Kidney (tissue), 14 donors: Measurements from ENCODE around the gene SRPX2. TPM values are rescaled to one million over a fixed set of nuclear protein-coding genes. Genes with fewer than 3 reads are reported as not detected.
"Not testable (repeated sequence)": the region's sequence is repeated elsewhere in the genome, so short reads cannot be mapped to it uniquely, and the experiment has no call there.

ENCODE experiments used
- DNase-seq, 5 donors: peaks; one replicate each; pipeline ENCODE4 v3.0.0-alpha.2; 2013 to 2020
- FAIRE-seq: peaks from 2 replicates; lab custom pipeline; 2012; peaks lifted over from hg19 to GRCh38; lab: Jason Lieb, UNC
- H3K27ac ChIP-seq, 2 donors: one replicate each; pipeline ENCODE4 v1.7.0; 2013; ENCODE audit warnings: low read depth in 2 of 2, low read length in 2 of 2, inconsistent platforms in 1 of 2
- H3K27me3 ChIP-seq: one replicate; pipeline ENCODE4 v1.7.1; 2013; ENCODE audit warnings: low read length, inconsistent platforms; ENCODE audit not compliant: control insufficient read depth, insufficient read depth
- H3K36me3 ChIP-seq, 3 donors: one replicate each; pipeline versions ENCODE4 v1.7.0 to v1.7.1; 2013; ENCODE audit warnings: low read length in 3 of 3, control low read depth in 1 of 3, inconsistent platforms in 1 of 3; ENCODE audit not compliant: insufficient read depth in 3 of 3, control insufficient read depth in 2 of 3
- H3K4me1 ChIP-seq, 3 donors: one replicate each; pipeline versions ENCODE4 v1.7.0 to v1.7.1; 2013; ENCODE audit warnings: low read length in 3 of 3, inconsistent platforms in 1 of 3, low read depth in 1 of 3; ENCODE audit not compliant: control insufficient read depth in 2 of 3, insufficient read depth in 2 of 3
- H3K4me3 ChIP-seq, 3 donors: one replicate each; pipeline versions ENCODE4 v1.7.0 to v1.8.1; 2013; ENCODE audit warnings: low read length in 3 of 3, control low read depth in 1 of 3, inconsistent platforms in 1 of 3
- H3K9ac ChIP-seq, 3 donors: one replicate each; pipeline versions ENCODE4 v1.7.0 to v1.7.1; 2013; ENCODE audit warnings: low read length in 3 of 3, control low read depth in 1 of 3, inconsistent platforms in 1 of 3
- H3K9me3 ChIP-seq, 3 donors: one replicate each; pipeline versions ENCODE4 v1.7.0 to v1.7.1; 2013; ENCODE audit warnings: low read length in 3 of 3, control low read depth in 1 of 3, inconsistent platforms in 1 of 3; ENCODE audit not compliant: control insufficient read depth in 2 of 3, insufficient read depth in 1 of 3
- CTCF ChIP-seq: IDR thresholded peaks from 3 replicates; pipeline ENCODE4 v1.5.1; 2012; ENCODE audit warnings: mild to moderate bottlenecking, moderate library complexity, borderline replicate concordance; ENCODE audit not compliant: insufficient read depth; ENCODE audit errors: extremely low read depth
- intact Hi-C: fragments of 100-400 bp; cut with DNase I; formaldehyde crosslinking; loops from one replicate; pipeline ENCODE4 v1.11.1; 2022
- polyA plus RNA-seq: library from polyadenylated mRNA; stranded (reverse); fragments of 350-450 nt; fragmentation: Illumina TruSeq; extraction: RNeasy Lipid Tissue Mini Kit (QIAGEN cat#74804); gene quantifications from one replicate; pipeline ENCODE4 v1.2.3, GENCODE V29; 2014; ENCODE audit warnings: low read depth, low replicate concordance; ENCODE audit not compliant: insufficient read depth
- total RNA-seq: library from RNA; stranded (reverse); fragmentation: NEBNext Ultra II Directional; extraction: Animal tissue kit (Norgen Biotek cat#: 25700); gene quantifications from one replicate; pipeline ENCODE4 v1.2.1, GENCODE V29; 2021
- donor health status: control.
- donor health status: control.
- donor health status: control.
- donor health status: control.
- donor health status: control.
- donor health status: DM: yes; HTN: yes; CAD: no.
- donor health status: Normal renal cell carcinoma (clear cell type).

The SRPX2 gene
- total and polyA plus RNA-seq, 2 donors from 2014 or later = 3.2 to 4.5 TPM

- H3K9me3 ChIP-seq = no peaks in the 10 kb centered on the region
- no peaks in the 10 kb centered on the region for H3K36me3 ChIP-seq
- H3K9ac ChIP-seq = no peak overlapping the region
- H3K4me1 ChIP-seq = no peaks in the 10 kb centered on the region
- no peak overlapping the region for H3K27ac ChIP-seq
- H3K4me3 ChIP-seq = no peak overlapping the region
- DNase-seq = peak in 1 of 5 donors; percentile 7
- no peak for FAIRE-seq
- no peaks in the 10 kb centered on the region for H3K27me3 ChIP-seq
- intact Hi-C loops = no loop called here
- no peak for TF ChIP-seq CTCF
These were observed 76.3 kb downstream of the SRPX2 start for GRCh38 chrX:100720301-100720700.

GRCh38 chrX:100721328-100721727 lies 77.3 kb downstream of the SRPX2 start:
- no peaks in the 10 kb centered on the region for H3K4me1 ChIP-seq
- intact Hi-C loops = no loop called here
- no peaks in the 10 kb centered on the region for H3K27me3 ChIP-seq
- no peaks in the 10 kb centered on the region for H3K36me3 ChIP-seq
- H3K4me3 ChIP-seq = no peak overlapping the region
- no peak overlapping the region for H3K27ac ChIP-seq
- TF ChIP-seq CTCF = no peak
- no peak for DNase-seq
- H3K9me3 ChIP-seq = no peaks in the 10 kb centered on the region
- FAIRE-seq = no peak
- no peak overlapping the region for H3K9ac ChIP-seq

GRCh38 chrX:100724006-100724405 lies 80.0 kb downstream of the SRPX2 start:
- H3K36me3 ChIP-seq, H3K4me1 ChIP-seq, H3K4me3 ChIP-seq, H3K27ac ChIP-seq, intact Hi-C loops, H3K9ac ChIP-seq, H3K9me3 ChIP-seq, H3K27me3 ChIP-seq, FAIRE-seq, DNase-seq: not testable (repeated sequence)

Other genes starting within 250 kb of the SRPX2 start
- 0.66 TPM for gene PCDH19, start 233.9 kb upstream of the SRPX2 start, total RNA-seq
- 0.75 TPM for gene PCDH19, start 233.9 kb upstream of the SRPX2 start, polyA plus RNA-seq
- 0.63 TPM for gene TNMD, start 59.3 kb upstream of the SRPX2 start, total RNA-seq
- 2.6 TPM for gene TNMD, start 59.3 kb upstream of the SRPX2 start, polyA plus RNA-seq
- 27.8 TPM for gene TSPAN6, start 7.4 kb upstream of the SRPX2 start, total RNA-seq
- 60.1 TPM for gene TSPAN6, start 7.4 kb upstream of the SRPX2 start, polyA plus RNA-seq
- 13.3 TPM for gene SYTL4, start 87.9 kb downstream of the SRPX2 start, total RNA-seq
- gene SYTL4, start 87.9 kb downstream of the SRPX2 start, polyA plus RNA-seq = 10.4 TPM
- gene CSTF2, start 176.2 kb downstream of the SRPX2 start, total RNA-seq = 14.4 TPM
- gene CSTF2, start 176.2 kb downstream of the SRPX2 start, polyA plus RNA-seq = 8.8 TPM
- gene NOX1, start 230.2 kb downstream of the SRPX2 start, total RNA-seq = not detected
- not detected for gene NOX1, start 230.2 kb downstream of the SRPX2 start, polyA plus RNA-seq